Hypothalamus (tissue), 51 donors: ENCODE results near the gene ADAT2.
A peak's percentile ranks its signal among the peaks of the same experiment; 100 is the strongest.
"Not testable (repeated sequence)": the region's sequence is repeated elsewhere in the genome, so short reads cannot be mapped to it uniquely, and the experiment has no call there.

Experiments used
- DNase-seq, 51 donors: peaks; one replicate each; lab custom pipeline; 2025; lab: John Stamatoyannopoulos, UW

ADAT2 gene

GRCh38 chr6:143450453-143451371 is at the start of gene ADAT2, which contains the start of gene PEX3:
ADAT2 (minus strand) TSS chr6:143450695; CDS start chr6:143450658, 37 bp downstream.
PEX3 (plus strand) TSS chr6:143450805; CDS start chr6:143451043, 238 bp downstream.
- DNase-seq: peak; percentile 44 to 93 (median 83)

DNA sequence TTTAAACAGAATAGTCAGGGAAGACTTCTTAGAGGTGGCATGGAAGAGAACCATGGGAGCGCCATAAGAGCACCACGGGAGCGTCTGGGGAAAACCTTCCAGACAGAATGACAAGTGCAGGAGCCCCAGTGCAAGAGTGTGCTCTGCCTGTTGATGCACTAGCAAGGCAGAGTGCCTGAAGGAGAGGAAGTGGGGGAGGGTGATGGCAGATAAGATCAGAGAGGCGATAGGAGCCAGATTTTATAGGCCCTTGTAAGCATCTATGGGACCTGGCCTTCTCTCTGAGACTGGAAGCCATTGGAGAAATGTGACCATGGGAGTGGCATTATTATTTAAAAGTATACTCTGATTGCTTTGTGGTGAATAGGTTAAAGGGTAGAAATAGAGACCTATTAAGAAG is 47.9 kb upstream of the ADAT2 start:
- no peak for DNase-seq

DNA sequence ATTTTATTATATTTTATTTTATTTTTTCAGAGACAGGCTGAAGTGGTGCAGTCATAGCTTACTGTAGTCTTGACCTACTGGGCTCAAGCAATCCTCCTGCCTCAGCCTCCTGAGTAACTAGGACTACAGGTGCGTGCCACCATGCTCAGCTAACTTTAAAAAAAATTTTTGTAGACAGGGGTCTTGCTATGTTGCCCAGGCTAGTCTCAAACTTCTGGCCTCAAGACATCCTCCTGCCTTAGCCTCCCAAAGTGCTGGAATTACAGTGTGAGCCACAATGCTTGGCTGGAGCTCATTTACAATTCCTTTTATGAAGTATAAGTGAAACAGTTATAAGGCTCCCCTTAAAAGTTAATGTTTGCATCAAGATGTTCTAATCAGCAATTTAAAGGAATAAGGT is 46.5 kb upstream of the ADAT2 start:
- DNase-seq: no peak

- DNase-seq: no peak
Observed at GRCh38 chr6:143490775-143491174, 40.3 kb upstream of the ADAT2 start.

DNA sequence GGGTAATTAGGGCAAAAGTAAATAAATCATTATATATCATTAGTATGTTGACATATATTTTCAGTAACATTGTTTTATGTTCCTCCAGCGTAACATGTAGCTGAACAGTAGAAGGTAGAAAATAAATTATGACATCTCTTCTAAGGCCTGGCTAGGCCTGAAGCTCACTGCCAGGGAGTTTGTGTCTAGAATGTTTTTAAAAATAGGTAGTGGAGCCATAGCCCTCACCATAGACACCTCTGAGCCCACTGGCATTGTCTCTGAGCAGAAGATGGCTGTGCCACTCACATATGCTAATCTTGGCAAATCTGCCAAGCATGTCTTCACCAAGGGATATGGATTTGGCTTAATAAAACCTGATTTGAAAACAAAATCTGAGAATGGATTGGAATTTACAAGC is 39.7 kb upstream of the ADAT2 start:
- no peak for DNase-seq

DNA sequence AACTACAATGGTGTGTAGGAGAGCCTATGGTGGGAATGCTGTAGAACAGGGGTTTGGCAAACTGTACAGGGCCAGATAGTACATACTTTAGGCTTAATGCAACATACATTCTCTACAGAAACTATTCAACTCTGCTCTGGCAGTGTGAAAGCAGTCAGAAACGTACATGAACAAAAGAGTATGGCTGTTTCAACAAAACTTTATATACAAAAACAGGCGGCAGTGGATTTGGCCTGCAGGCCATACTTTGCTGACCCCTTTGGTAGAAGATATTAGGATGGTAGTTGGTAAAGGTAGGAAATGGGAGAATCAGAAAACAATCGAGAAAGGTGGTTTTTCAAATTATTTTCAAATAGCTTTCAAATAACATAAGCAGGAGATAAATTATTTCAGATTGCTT is 36.3 kb upstream of the ADAT2 start:
- no peak for DNase-seq

DNA sequence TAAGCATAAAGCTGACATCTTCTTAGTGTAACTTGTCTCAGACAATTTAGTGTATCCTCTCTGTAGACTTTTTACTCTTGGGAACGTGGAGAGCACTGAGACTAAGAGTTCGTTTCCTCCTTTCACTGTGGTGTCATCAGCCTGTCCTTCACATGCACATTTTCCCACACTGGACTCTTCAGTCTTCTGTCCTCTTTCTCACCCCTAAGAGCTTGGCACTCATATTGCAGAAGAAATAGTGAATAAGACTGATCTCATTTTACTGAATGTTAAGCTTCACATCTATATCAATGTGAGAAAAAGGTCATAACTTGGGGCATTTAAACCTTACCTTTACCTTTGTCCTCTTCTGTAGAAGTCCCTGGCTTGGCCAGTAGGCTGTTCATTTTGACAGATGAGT is 35.5 kb upstream of the ADAT2 start:
- DNase-seq: no peak

- no peak for DNase-seq
Observed at GRCh38 chr6:143482593-143482992, 32.1 kb upstream of the ADAT2 start.

DNA sequence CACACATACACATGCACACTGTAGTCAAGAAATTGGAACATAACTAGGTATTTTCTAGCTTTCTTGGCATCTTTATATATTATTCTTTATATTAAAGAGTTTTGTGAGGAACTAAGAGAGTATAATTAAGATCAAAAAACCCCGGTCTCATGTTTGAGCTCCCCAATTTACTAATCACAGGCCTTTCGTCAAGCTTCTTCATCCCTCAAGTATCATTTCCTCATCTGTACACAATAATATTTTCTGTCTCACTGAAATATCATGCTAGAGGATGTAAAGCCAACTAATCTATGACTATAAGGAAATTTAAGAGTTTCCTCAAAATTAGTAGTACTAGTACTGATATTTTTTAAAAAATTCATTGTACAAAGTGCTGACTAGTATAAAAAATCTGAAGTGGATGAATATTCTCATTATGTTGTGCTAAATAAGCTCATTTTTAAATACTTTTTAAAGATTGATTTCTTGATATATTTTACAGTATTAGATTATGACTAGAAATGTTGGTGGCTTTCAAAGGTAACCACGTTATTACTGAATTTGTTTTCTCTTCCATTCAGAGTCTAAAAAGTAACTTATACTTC is 28.1 kb upstream of the ADAT2 start:
- DNase-seq: no peak

- no peak for DNase-seq
Observed at GRCh38 chr6:143476545-143476944, 26.1 kb upstream of the ADAT2 start.

DNA sequence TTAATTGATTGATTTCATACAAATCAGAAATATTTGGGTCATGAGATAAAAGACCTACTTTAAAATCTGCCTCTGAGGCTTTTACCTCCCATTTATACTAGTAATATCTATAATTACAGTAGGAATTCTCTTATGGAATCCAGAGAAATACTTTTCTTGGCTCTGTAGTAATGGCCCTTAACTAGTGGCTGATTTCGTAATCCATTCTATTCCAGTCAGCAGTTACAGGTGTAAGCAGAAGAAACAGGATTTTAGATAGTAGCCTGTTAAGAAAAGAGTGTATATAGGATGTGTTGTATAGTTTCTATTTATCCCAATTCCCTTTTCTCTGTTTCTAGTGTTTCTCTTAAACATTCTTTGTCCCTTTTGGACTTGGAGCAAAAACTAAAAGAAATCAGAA is 21.3 kb upstream of the ADAT2 start:
- no peak for DNase-seq

DNA sequence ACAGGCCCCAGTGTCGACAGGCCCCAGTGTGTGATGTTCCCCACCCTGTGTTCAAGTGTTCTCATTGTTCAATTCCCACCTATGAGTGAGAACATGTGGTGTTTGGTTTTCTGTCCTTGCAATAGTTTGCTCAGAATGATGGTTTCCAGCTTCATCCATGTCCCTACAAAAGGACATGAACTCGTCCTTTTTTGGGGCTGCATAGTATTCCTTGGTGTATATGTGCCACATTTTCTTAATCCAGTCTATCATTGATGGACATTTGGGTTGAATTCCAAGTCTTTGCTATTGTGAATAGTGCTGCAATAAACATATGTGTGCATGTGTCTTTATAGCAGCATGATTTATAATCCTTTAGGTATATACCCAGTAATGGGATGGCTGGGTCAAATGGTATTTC is 18.3 kb upstream of the ADAT2 start:
- DNase-seq: not testable (repeated sequence)

DNA sequence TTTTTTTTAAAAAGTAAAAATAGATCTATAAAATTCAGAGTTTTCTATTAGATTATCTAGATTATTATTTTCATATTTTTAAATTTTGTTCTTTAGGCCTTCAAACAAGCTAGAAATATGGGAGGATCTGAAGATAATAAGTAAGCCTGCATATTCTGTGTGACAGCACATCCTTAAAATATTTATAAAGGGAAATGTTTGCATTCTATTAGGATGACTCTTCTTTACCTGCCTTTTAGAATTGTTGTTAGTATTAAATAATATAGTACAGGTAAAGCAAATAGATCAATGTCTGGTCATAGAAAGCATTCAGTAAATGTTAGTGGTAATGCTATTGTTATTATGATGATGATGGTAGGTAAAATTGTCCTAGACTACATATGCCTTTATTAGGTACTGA is 17.5 kb upstream of the ADAT2 start:
- DNase-seq: no peak

GRCh38 chr6:143465546-143465945 is 15.1 kb upstream of the ADAT2 start:
- DNase-seq: no peak

GRCh38 chr6:143457563-143458359 is 7.3 kb upstream of the ADAT2 start:
- no peak for DNase-seq

DNA sequence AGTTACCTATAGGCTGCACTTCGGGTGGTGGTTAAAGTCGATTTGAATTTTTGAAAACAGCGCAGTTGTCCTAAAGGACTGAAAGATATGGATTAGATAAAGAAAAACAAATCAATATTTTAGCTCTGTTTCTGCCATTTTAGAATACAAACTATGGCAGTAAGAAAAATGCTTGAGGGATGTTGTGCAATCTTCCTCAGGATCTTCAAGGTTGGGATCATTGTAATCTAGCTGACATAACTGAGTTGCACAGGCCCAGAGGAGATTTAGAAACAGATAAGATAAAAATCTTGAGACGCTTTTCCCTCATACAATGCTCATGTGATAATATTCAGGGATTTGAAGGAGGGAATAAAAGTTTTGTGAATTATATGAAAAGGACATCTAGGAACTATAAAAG is 1.0 kb upstream of the ADAT2 start:
- DNase-seq: no peak

GRCh38 chr6:143449714-143450452 is 612 bp downstream of the ADAT2 start:
- peak in 6 of 51 donors; percentile 1 to 38 (median 32) for DNase-seq

DNA sequence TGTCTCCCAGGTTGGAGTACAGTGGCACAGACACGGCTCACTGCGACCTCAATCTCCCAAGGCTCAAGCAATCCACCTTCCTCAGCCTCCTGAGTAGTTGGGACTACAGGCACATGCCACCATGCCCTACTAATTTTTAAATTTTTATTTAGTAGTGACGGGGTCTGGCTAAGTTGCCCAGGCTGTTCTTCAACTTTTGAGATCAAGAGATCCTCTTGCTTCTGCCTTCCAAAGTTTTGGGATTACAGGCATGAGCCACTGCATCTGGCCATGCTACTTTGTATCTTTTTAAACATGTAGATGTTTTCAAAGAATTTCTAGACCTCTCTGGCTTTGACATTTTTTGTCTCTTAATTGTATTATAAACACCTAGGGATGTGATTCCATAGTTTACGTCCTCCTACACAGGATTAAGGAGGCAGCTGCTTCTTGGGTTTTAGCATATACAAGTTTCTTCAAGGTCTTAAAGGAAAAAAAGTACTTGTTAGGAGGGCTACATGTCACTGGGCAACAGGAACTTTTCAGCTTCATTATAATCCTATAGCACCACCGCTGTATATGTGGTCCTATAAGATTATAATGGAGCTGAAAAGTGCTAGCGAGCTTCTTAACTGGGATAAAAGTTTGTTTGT is 1.3 kb downstream of the ADAT2 start:
- no peak for DNase-seq

DNA sequence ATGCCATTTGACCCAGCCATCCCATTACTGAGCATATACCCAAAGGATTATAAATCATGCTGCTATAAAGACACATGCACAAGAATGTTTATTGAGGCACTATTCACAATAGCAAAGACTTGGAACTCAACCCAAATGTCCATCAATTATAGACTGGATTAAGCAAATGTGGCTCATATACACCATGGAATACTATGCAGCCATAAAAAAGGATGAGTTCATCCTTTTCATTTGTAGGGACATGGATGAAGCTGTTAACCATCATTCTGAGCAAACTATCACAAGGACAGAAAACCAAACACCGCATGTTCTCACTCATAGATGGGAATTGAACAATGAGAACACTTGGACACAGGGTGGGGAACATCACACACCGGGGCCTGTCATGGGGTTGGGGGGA is 2.6 kb downstream of the ADAT2 start:
- DNase-seq: not testable (repeated sequence)

DNA sequence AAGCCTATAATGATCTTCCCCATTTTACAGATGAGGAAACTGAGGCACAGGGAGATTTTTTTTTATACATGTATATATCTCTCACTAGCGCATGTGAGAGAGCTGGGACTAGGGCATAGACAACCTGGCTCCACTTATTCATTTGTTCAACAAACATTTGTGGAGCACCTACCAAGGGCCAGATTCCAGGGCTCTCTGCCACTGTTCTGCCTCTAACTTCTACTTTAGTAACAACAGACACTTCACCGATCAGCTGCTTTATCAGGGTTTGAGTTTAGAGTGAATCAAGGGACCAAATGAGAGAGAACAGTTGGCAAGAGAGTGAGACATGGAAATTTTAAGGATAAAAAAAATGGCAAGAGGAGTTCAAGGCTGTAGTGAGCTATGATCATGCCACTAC is 7.4 kb downstream of the ADAT2 start:
- DNase-seq: no peak
